WTC11 (cell line): ENCODE data around the gene CHST6. TPM values are rescaled to one million over a fixed set of nuclear protein-coding genes. Genes with fewer than 3 reads are reported as not detected.

Experiments used
- ATAC-seq: fragments of 200-7000 bp; cut with Tn5 transposase; 2 replicates; pipeline ENCODE4 v1.10.0; 2021; ENCODE audit warnings: mild to moderate bottlenecking, moderate library complexity
- CTCF ChIA-PET: fragments of 300-600 bp; sonication (Branson Sonifier 250); formaldehyde crosslinking; loops from one replicate; lab custom pipeline; 2021; ENCODE audit warnings: antibody characterized with exemption; lab: Charles Lee
- POLR2A ChIA-PET: fragments of 350-600 bp; sonication (Branson Sonifier 250); formaldehyde crosslinking; loops from one replicate; lab custom pipeline; 2021; ENCODE audit warnings: antibody characterized with exemption; lab: Charles Lee
- DNase-seq: peaks from one replicate; pipeline ENCODE4 v3.0.0; 2021; ENCODE audit warnings: low spot score
- H3K27ac Mint-ChIP-seq: 2 replicates; pipeline ENCODE4 v1.8.0; 2021; ENCODE audit warnings: mixed read lengths
- H3K27me3 Mint-ChIP-seq: 2 replicates; pipeline ENCODE4 v1.8.0; 2021; ENCODE audit warnings: low read depth, mild to moderate bottlenecking, moderate library complexity, mixed read lengths
- H3K36me3 Mint-ChIP-seq: 2 replicates; pipeline ENCODE4 v1.8.0; 2021; ENCODE audit warnings: mixed read lengths
- H3K4me1 Mint-ChIP-seq: 2 replicates; pipeline ENCODE4 v1.8.0; 2022; ENCODE audit warnings: mixed read lengths
- H3K4me3 Mint-ChIP-seq: 2 replicates; pipeline ENCODE4 v1.8.0; 2021; ENCODE audit warnings: mild to moderate bottlenecking, moderate library complexity, mixed read lengths
- H3K9me3 Mint-ChIP-seq: 2 replicates; pipeline ENCODE4 v1.8.0; 2021; ENCODE audit warnings: mixed read lengths
- CREM ChIP-seq: sonication (generic); formaldehyde crosslinking; IDR thresholded peaks from 2 replicates; pipeline ENCODE4 v1.8.1; 2022; ENCODE audit warnings: mild to moderate bottlenecking, missing genetic modification reagents, moderate library complexity
- ERG ChIP-seq: fragments of 250-450 bp; sonication (Bioruptor Pico); IDR thresholded peaks from 2 replicates; pipeline ENCODE4 v1.8.0; 2021; ENCODE audit warnings: mild to moderate bottlenecking
- ESRRA ChIP-seq: sonication (generic); formaldehyde crosslinking; IDR thresholded peaks from 2 replicates; pipeline ENCODE4 v1.8.1; 2022; ENCODE audit warnings: mild to moderate bottlenecking, missing genetic modification reagents, borderline replicate concordance
- GABPB1 ChIP-seq: sonication (generic); formaldehyde crosslinking; IDR thresholded peaks from 2 replicates; pipeline ENCODE4 v1.8.1; 2023; ENCODE audit warnings: mild to moderate bottlenecking, missing genetic modification reagents
- HMGXB4 ChIP-seq: sonication (generic); formaldehyde crosslinking; IDR thresholded peaks from 2 replicates; pipeline ENCODE4 v1.8.1; 2023; ENCODE audit warnings: mild to moderate bottlenecking, moderate library complexity, missing genetic modification reagents
- JUN ChIP-seq: sonication (generic); formaldehyde crosslinking; IDR thresholded peaks from 2 replicates; pipeline ENCODE4 v1.8.0; 2023; ENCODE audit warnings: mild to moderate bottlenecking, missing genetic modification reagents
- MXD4 ChIP-seq: fragments of 250-450 bp; sonication (Bioruptor Pico); IDR thresholded peaks from 2 replicates; pipeline ENCODE4 v1.8.0; 2021; ENCODE audit warnings: mild to moderate bottlenecking, moderate library complexity, borderline replicate concordance
- NFYB ChIP-seq: sonication (generic); formaldehyde crosslinking; conservative IDR thresholded peaks from 2 replicates; pipeline ENCODE4 v1.8.0; 2022; ENCODE audit warnings: low read depth, missing genetic modification reagents
- NR1H2 ChIP-seq: sonication (generic); formaldehyde crosslinking; IDR thresholded peaks from 2 replicates; pipeline ENCODE4 v1.9.0; 2021; ENCODE audit warnings: mild to moderate bottlenecking, moderate library complexity, missing genetic modification reagents
- TP53 ChIP-seq: sonication (generic); formaldehyde crosslinking; IDR thresholded peaks from 2 replicates; pipeline ENCODE4 v1.8.1; 2023; ENCODE audit warnings: mild to moderate bottlenecking, missing genetic modification reagents
- ZBTB21 ChIP-seq: sonication (generic); formaldehyde crosslinking; IDR thresholded peaks from 2 replicates; pipeline ENCODE4 v1.8.1; 2023; ENCODE audit warnings: mild to moderate bottlenecking, missing genetic modification reagents, borderline replicate concordance
- ZNF138 ChIP-seq: sonication (generic); formaldehyde crosslinking; conservative IDR thresholded peaks from 2 replicates; pipeline ENCODE4 v1.8.1; 2022; ENCODE audit warnings: mild to moderate bottlenecking, moderate library complexity, missing genetic modification reagents
- ZNF219 ChIP-seq: sonication (generic); formaldehyde crosslinking; IDR thresholded peaks from 2 replicates; pipeline ENCODE4 v1.8.0; 2023; ENCODE audit warnings: missing genetic modification reagents, mild to moderate bottlenecking, borderline replicate concordance
- ZNF317 ChIP-seq: sonication (generic); formaldehyde crosslinking; IDR thresholded peaks from 2 replicates; pipeline ENCODE4 v1.8.1; 2023; ENCODE audit warnings: low read depth, mild to moderate bottlenecking, moderate library complexity, missing genetic modification reagents, borderline replicate concordance
- ZNF423 ChIP-seq: fragments of 250-450 bp; sonication (Bioruptor Pico); IDR thresholded peaks from 2 replicates; pipeline ENCODE4 v2.1.2; 2022; ENCODE audit warnings: mild to moderate bottlenecking, moderate library complexity
- ZNF671 ChIP-seq: fragments of 250-450 bp; sonication (Bioruptor Pico); IDR thresholded peaks from 2 replicates; pipeline ENCODE4 v1.8.0; 2021; ENCODE audit warnings: mild to moderate bottlenecking
- total RNA-seq: library from RNA; stranded (reverse); gene quantifications from 3 replicates; pipeline ENCODE4 v1.2.3, GENCODE V29; 2021
- TF ChIP-seq, protein P1 (sequence below): sonication (generic); formaldehyde crosslinking; IDR thresholded peaks from 2 replicates; pipeline ENCODE4 v1.8.0; 2022; ENCODE audit warnings: mild to moderate bottlenecking, missing genetic modification reagents
- TF ChIP-seq, protein P2 (sequence below): fragments of 250-450 bp; sonication (Bioruptor Pico); IDR thresholded peaks from 2 replicates; pipeline ENCODE4 v1.9.0; 2021; ENCODE audit warnings: mild to moderate bottlenecking, borderline replicate concordance
- TF ChIP-seq, protein P3 (sequence below): fragments of 250-450 bp; sonication (Bioruptor Pico); IDR thresholded peaks from 2 replicates; pipeline ENCODE4 v1.9.0; 2021; ENCODE audit warnings: moderate library complexity, mild to moderate bottlenecking, inconsistent platforms, borderline replicate concordance
- TF ChIP-seq, protein P4 (sequence below): fragments of 250-450 bp; sonication (Bioruptor Pico); IDR thresholded peaks from 2 replicates; pipeline ENCODE4 v1.9.0; 2021; ENCODE audit warnings: mild to moderate bottlenecking

The CHST6 gene
- total RNA-seq, 1 experiment from 2014 or later = 20.2 TPM

DNA sequence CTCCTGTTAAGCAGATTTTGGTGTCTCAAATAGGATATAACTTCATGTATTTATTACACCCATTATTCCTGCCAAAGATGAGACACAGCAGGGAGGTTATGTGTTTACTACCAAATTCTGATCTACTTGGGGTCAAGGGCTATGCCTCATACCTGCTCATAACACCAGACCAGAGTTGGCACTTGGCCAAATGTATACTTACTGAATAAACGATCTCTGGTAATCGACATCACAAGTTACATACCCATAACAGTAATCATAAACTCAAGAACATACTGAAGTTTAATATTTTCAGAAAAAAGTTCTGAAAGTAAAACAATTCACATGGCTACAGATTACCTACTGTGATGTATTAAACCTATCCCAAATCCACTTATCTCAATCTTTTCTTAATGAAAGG lies 33.7 kb downstream of the CHST6 start:
- no peak for TF ChIP-seq GABPB1 (CRISPR knock-in tag)
- TF ChIP-seq, all 79 proteins: peak for 0
- Mint-ChIP-seq H3K4me3 (no peak overlapping the region), H3K4me1 (peaks cover 53% of the 10 kb centered on the region), H3K9me3 (no peaks in the 10 kb centered on the region), H3K27ac (no peak overlapping the region), H3K27me3 (no peaks in the 10 kb centered on the region), H3K36me3 (peaks cover 4% of the 10 kb centered on the region)
- ChIA-PET CTCF (no interaction called here), POLR2A (no interaction called here)
- ATAC-seq (no peak), DNase-seq (no peak)

DNA sequence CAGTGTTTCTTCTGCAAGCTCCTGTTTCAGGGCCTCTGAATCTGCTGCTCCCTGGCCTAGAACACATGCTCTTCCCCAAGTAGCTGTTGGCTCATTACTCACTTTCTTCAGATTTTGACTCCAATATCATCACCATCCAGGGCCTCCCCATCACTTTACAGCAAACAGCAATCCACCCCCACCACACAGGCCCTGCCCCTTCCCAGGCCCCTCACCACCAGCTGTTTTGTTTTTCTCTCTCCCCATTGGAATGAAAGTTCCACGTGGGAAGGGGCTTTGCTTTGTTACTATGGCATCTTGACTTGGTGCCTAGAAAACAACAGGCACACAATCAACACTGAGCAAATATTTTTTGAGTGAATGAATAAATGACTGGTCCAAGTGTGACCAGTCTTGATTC lies 34.8 kb downstream of the CHST6 start:
- TF ChIP-seq ERG (CRISPR knock-in tag) (no peak), ZNF138 (CRISPR knock-in tag) (no peak), ESRRA (CRISPR knock-in tag) (no peak), ZNF671 (CRISPR knock-in tag) (no peak), NR1H2 (CRISPR knock-in tag) (no peak), NFYB (CRISPR knock-in tag) (no peak), TP53 (CRISPR knock-in tag) (no peak), ZNF317 (CRISPR knock-in tag) (no peak), ZNF219 (CRISPR knock-in tag) (no peak), MXD4 (CRISPR knock-in tag) (no peak), CREM (no peak), JUN (CRISPR knock-in tag) (no peak), HMGXB4 (no peak), ZBTB21 (CRISPR knock-in tag) (no peak), ZNF423 (CRISPR knock-in tag) (no peak)
- TF ChIP-seq, protein P1, sequence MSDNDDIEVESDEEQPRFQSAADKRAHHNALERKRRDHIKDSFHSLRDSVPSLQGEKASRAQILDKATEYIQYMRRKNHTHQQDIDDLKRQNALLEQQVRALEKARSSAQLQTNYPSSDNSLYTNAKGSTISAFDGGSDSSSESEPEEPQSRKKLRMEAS (CRISPR knock-in tag) = no peak
- TF ChIP-seq, protein P2, sequence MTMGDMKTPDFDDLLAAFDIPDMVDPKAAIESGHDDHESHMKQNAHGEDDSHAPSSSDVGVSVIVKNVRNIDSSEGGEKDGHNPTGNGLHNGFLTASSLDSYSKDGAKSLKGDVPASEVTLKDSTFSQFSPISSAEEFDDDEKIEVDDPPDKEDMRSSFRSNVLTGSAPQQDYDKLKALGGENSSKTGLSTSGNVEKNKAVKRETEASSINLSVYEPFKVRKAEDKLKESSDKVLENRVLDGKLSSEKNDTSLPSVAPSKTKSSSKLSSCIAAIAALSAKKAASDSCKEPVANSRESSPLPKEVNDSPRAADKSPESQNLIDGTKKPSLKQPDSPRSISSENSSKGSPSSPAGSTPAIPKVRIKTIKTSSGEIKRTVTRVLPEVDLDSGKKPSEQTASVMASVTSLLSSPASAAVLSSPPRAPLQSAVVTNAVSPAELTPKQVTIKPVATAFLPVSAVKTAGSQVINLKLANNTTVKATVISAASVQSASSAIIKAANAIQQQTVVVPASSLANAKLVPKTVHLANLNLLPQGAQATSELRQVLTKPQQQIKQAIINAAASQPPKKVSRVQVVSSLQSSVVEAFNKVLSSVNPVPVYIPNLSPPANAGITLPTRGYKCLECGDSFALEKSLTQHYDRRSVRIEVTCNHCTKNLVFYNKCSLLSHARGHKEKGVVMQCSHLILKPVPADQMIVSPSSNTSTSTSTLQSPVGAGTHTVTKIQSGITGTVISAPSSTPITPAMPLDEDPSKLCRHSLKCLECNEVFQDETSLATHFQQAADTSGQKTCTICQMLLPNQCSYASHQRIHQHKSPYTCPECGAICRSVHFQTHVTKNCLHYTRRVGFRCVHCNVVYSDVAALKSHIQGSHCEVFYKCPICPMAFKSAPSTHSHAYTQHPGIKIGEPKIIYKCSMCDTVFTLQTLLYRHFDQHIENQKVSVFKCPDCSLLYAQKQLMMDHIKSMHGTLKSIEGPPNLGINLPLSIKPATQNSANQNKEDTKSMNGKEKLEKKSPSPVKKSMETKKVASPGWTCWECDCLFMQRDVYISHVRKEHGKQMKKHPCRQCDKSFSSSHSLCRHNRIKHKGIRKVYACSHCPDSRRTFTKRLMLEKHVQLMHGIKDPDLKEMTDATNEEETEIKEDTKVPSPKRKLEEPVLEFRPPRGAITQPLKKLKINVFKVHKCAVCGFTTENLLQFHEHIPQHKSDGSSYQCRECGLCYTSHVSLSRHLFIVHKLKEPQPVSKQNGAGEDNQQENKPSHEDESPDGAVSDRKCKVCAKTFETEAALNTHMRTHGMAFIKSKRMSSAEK (CRISPR knock-in tag) = no peak
- TF ChIP-seq, protein P3, sequence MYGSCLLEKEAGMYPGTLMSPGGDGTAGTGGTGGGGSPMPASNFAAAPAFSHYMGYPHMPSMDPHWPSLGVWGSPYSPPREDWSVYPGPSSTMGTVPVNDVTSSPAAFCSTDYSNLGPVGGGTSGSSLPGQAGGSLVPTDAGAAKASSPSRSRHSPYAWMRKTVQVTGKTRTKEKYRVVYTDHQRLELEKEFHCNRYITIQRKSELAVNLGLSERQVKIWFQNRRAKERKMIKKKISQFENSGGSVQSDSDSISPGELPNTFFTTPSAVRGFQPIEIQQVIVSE (CRISPR knock-in tag) = no peak
- TF ChIP-seq, protein P4, sequence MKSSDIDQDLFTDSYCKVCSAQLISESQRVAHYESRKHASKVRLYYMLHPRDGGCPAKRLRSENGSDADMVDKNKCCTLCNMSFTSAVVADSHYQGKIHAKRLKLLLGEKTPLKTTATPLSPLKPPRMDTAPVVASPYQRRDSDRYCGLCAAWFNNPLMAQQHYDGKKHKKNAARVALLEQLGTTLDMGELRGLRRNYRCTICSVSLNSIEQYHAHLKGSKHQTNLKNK (CRISPR knock-in tag) = no peak
- TF ChIP-seq, all 79 proteins: peak for 0
- ATAC-seq = no peak
- ChIA-PET POLR2A (interaction anchor here (0.5 kb wide), 1 partner anchor 57 kb away, joined by 3 read pairs; no protein-coding TSS in a partner anchor), CTCF (interaction anchor here (0.8 kb wide), 1 partner anchor 57 kb away, joined by 4 read pairs; no protein-coding TSS in a partner anchor)
- Mint-ChIP-seq H3K4me1 (peaks cover 63% of the 10 kb centered on the region), H3K27ac (peak overlapping the region; percentile 94), H3K36me3 (peaks cover 4% of the 10 kb centered on the region), H3K27me3 (no peaks in the 10 kb centered on the region), H3K4me3 (no peak overlapping the region), H3K9me3 (no peaks in the 10 kb centered on the region)
- no peak for DNase-seq
